22Rv1 (cell line): ENCODE results near the gene MAML1.

Experiments used
- CTCF ChIP-seq: fragments of 450-650 bp; IDR thresholded peaks from 2 replicates; pipeline ENCODE4 v1.5.1; 2017; ENCODE audit warnings: mild to moderate bottlenecking
- ZFX ChIP-seq: fragments of 450-650 bp; IDR thresholded peaks from 2 replicates; pipeline ENCODE4 v1.6.1; 2017; ENCODE audit warnings: antibody characterized with exemption, borderline replicate concordance

GRCh38 chr5:179729303-179729702, 3.3 kb upstream of the MAML1 start:
- TF ChIP-seq CTCF (no peak), ZFX (no peak)
